K562 (cell line): Measurements from ENCODE around the gene SLC7A10. TPM values are rescaled to one million over a fixed set of nuclear protein-coding genes. Genes with fewer than 3 reads are reported as not detected.

Source experiments
- BDP1 ChIP-seq: IDR thresholded peaks from 3 replicates; pipeline ENCODE4 v1.6.1; 2011; ENCODE audit not compliant: insufficient read length, insufficient read depth
- CREM ChIP-seq: IDR thresholded peaks from 2 replicates; pipeline ENCODE4 v1.6.1; 2014; ENCODE audit warnings: antibody characterized with exemption, low read depth
- ETV5 ChIP-seq: sonication (generic); formaldehyde crosslinking; IDR thresholded peaks from 2 replicates; pipeline ENCODE4 v1.4.0; 2020; ENCODE audit warnings: low read depth, mild to moderate bottlenecking, missing genetic modification reagents
- HSF4 ChIP-seq: fragments of 250-450 bp; sonication (Bioruptor Pico); IDR thresholded peaks from 2 replicates; pipeline ENCODE4 v2.1.2; 2022; ENCODE audit warnings: mild to moderate bottlenecking, moderate library complexity, borderline replicate concordance
- JUND ChIP-seq, 2 experiments: IDR thresholded peaks; 2 replicates in 1 of 2; 3 replicates in 1 of 2; pipeline ENCODE4 v1.6.1; 2011; ENCODE audit warnings: borderline replicate concordance in 2 of 2, low read depth in 2 of 2, low read length in 2 of 2, improper control_type of control experiment in 1 of 2, missing biosample characterization in 1 of 2, missing genetic modification characterization in 1 of 2, missing genetic modification reagents in 1 of 2
- MYNN ChIP-seq, 2 experiments: sonication (generic); formaldehyde crosslinking in 1 of 2; IDR thresholded peaks; 2 replicates each; pipeline versions ENCODE4 v1.5.0 to v1.6.1; 2016 to 2020; ENCODE audit warnings: antibody characterized with exemption in 1 of 2, missing genetic modification reagents in 1 of 2
- NRF1 ChIP-seq, 2 experiments: fragments of 450-650 bp; IDR thresholded peaks in 1 of 2; conservative IDR thresholded peaks in 1 of 2; 2 replicates each; pipeline ENCODE4 v1.6.1; 2014; ENCODE audit warnings: mild to moderate bottlenecking in 2 of 2
- POLR3A ChIP-seq: IDR thresholded peaks from 2 replicates; pipeline ENCODE4 v1.6.1; 2011; ENCODE audit warnings: borderline replicate concordance, mild to moderate bottlenecking, moderate library complexity; ENCODE audit not compliant: insufficient read length, insufficient read depth; ENCODE audit errors: extremely low read depth
- TAF9B ChIP-seq: fragments of 450-650 bp; IDR thresholded peaks from 2 replicates; pipeline ENCODE4 v1.6.1; 2018; ENCODE audit warnings: mild to moderate bottlenecking; ENCODE audit not compliant: partially characterized antibody
- ZNF449 ChIP-seq: fragments of 250-450 bp; sonication (Bioruptor Pico); IDR thresholded peaks from 2 replicates; pipeline ENCODE4 v1.8.0; 2022; ENCODE audit warnings: moderate library complexity, mild to moderate bottlenecking, inconsistent platforms
- polyA plus RNA-seq, 8 experiments: library from polyadenylated mRNA; depleted of rRNA in 4 of 8; stranded (reverse) in 5 of 8; unstranded in 3 of 8; fragments of >200 nt; fragmentation: Nextera tagmentation in 2 of 8; fragmentation: Illumina TruSeq in 1 of 8; extraction: Ambion mirVana in 2 of 8; extraction: Trizol in 1 of 8; gene quantifications; 2 replicates each; pipeline versions ENCODE4 v1.2.1 to v1.2.3, GENCODE V29; 2011 to 2014; ENCODE audit warnings: inconsistent platforms in 1 of 8, missing spikeins in 1 of 8
- total RNA-seq, 7 experiments: library from RNA; depleted of rRNA in 6 of 7; stranded (reverse); fragments of >200 nt in 6 of 7; fragmentation: Illumina TruSeq in 2 of 7; extraction: Trizol in 2 of 7; gene quantifications; 2 replicates each; pipeline versions ENCODE4 v1.2.1 to v1.2.3, GENCODE V29; 2011 to 2021; ENCODE audit warnings: low replicate concordance in 1 of 7
- TF ChIP-seq, protein P1 (sequence below), 2 experiments: fragments of 150-350 bp in 1 of 2; IDR thresholded peaks; 2 replicates each; pipeline ENCODE4 v1.6.1; 2012 to 2016; ENCODE audit warnings: low read depth in 2 of 2, low read length in 2 of 2, mild to moderate bottlenecking in 1 of 2, moderate library complexity in 1 of 2
- TF ChIP-seq, protein P2 (sequence below): sonication (generic); formaldehyde crosslinking; IDR thresholded peaks from 2 replicates; pipeline ENCODE4 v1.8.0; 2022; ENCODE audit warnings: missing genetic modification reagents, mild to moderate bottlenecking, moderate library complexity, borderline replicate concordance
- TF ChIP-seq, protein P3 (sequence below): fragments of 450-650 bp; formaldehyde crosslinking; IDR thresholded peaks from 2 replicates; pipeline ENCODE4 v1.4.0; 2022; ENCODE audit warnings: mild to moderate bottlenecking, moderate library complexity
- TF ChIP-seq, protein P4 (sequence below): fragments of 450-650 bp; conservative IDR thresholded peaks from 2 replicates; pipeline ENCODE4 v1.6.1; 2016; ENCODE audit warnings: missing genetic modification characterization, low read depth, mild to moderate bottlenecking, control low read depth, missing compliant biosample characterization

SLC7A10 gene
- total and polyA plus RNA-seq, 9 of the 15 experiments (the other 6 are each of a cell fraction or from before 2014, with no cell fraction given): 0.07 TPM; not detected in 8

GRCh38 chr19:33176670-33177416 lies 48.8 kb downstream of the SLC7A10 start (continued):
- no peak for TF ChIP-seq ZNF449
- no peak for TF ChIP-seq HSF4 (CRISPR knock-in tag)
- TF ChIP-seq, protein P1, sequence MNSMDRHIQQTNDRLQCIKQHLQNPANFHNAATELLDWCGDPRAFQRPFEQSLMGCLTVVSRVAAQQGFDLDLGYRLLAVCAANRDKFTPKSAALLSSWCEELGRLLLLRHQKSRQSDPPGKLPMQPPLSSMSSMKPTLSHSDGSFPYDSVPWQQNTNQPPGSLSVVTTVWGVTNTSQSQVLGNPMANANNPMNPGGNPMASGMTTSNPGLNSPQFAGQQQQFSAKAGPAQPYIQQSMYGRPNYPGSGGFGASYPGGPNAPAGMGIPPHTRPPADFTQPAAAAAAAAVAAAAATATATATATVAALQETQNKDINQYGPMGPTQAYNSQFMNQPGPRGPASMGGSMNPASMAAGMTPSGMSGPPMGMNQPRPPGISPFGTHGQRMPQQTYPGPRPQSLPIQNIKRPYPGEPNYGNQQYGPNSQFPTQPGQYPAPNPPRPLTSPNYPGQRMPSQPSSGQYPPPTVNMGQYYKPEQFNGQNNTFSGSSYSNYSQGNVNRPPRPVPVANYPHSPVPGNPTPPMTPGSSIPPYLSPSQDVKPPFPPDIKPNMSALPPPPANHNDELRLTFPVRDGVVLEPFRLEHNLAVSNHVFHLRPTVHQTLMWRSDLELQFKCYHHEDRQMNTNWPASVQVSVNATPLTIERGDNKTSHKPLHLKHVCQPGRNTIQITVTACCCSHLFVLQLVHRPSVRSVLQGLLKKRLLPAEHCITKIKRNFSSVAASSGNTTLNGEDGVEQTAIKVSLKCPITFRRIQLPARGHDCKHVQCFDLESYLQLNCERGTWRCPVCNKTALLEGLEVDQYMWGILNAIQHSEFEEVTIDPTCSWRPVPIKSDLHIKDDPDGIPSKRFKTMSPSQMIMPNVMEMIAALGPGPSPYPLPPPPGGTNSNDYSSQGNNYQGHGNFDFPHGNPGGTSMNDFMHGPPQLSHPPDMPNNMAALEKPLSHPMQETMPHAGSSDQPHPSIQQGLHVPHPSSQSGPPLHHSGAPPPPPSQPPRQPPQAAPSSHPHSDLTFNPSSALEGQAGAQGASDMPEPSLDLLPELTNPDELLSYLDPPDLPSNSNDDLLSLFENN (IDR thresholded peaks at IDR 0.05; ENCODE audit: low read depth in 2 of 2, low read length in 2 of 2): no peak
- TF ChIP-seq POLR3A: peak; percentile 96
- TF ChIP-seq, protein P2, sequence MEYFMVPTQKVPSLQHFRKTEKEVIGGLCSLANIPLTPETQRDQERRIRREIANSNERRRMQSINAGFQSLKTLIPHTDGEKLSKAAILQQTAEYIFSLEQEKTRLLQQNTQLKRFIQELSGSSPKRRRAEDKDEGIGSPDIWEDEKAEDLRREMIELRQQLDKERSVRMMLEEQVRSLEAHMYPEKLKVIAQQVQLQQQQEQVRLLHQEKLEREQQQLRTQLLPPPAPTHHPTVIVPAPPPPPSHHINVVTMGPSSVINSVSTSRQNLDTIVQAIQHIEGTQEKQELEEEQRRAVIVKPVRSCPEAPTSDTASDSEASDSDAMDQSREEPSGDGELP: peak; percentile 97
- TF ChIP-seq, protein P3, sequence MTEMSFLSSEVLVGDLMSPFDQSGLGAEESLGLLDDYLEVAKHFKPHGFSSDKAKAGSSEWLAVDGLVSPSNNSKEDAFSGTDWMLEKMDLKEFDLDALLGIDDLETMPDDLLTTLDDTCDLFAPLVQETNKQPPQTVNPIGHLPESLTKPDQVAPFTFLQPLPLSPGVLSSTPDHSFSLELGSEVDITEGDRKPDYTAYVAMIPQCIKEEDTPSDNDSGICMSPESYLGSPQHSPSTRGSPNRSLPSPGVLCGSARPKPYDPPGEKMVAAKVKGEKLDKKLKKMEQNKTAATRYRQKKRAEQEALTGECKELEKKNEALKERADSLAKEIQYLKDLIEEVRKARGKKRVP (CRISPR knock-in tag): no peak
- peak; percentile 96 for TF ChIP-seq MYNN (IDR thresholded peaks at IDR 0.05)
- TF ChIP-seq MYNN (CRISPR knock-in tag; IDR thresholded peaks at IDR 0.05): peak; percentile 74
- TF ChIP-seq ETV5 (CRISPR knock-in tag): peak; percentile 93
- peak; percentile 41; the same call in 1 of the 2 replicates for TF ChIP-seq CREM
- TF ChIP-seq BDP1: peak; percentile 81
- peak; percentile 99 for TF ChIP-seq NRF1 (conservative IDR thresholded peaks at IDR 0.05 in 1 of 2, IDR thresholded peaks at IDR 0.05 in 1 of 2)
- TF ChIP-seq TAF9B: peak; percentile 75
- TF ChIP-seq, protein P4, sequence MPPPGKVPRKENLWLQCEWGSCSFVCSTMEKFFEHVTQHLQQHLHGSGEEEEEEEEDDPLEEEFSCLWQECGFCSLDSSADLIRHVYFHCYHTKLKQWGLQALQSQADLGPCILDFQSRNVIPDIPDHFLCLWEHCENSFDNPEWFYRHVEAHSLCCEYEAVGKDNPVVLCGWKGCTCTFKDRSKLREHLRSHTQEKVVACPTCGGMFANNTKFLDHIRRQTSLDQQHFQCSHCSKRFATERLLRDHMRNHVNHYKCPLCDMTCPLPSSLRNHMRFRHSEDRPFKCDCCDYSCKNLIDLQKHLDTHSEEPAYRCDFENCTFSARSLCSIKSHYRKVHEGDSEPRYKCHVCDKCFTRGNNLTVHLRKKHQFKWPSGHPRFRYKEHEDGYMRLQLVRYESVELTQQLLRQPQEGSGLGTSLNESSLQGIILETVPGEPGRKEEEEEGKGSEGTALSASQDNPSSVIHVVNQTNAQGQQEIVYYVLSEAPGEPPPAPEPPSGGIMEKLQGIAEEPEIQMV (tag): peak; percentile 57; the same call in 1 of the 2 replicates
- TF ChIP-seq JUND (IDR thresholded peaks at IDR 0.05; ENCODE audit: borderline replicate concordance, low read depth, low read length): peak; percentile 37; the same call in 1 of the 2 replicates
- peak; percentile 52; the same call in 1 of the 3 replicates for TF ChIP-seq JUND (tag; IDR thresholded peaks at IDR 0.05; ENCODE audit: borderline replicate concordance, low read depth, low read length)
